CD4-positive, alpha-beta T cell treated with Interleukin-15 for 1 hour (primary cell): ENCODE results near the gene XYLT1.

Experiments used
- DNase-seq: peaks from one replicate; pipeline ENCODE4 v3.0.0-alpha.2; 2020

XYLT1 gene

DNA sequence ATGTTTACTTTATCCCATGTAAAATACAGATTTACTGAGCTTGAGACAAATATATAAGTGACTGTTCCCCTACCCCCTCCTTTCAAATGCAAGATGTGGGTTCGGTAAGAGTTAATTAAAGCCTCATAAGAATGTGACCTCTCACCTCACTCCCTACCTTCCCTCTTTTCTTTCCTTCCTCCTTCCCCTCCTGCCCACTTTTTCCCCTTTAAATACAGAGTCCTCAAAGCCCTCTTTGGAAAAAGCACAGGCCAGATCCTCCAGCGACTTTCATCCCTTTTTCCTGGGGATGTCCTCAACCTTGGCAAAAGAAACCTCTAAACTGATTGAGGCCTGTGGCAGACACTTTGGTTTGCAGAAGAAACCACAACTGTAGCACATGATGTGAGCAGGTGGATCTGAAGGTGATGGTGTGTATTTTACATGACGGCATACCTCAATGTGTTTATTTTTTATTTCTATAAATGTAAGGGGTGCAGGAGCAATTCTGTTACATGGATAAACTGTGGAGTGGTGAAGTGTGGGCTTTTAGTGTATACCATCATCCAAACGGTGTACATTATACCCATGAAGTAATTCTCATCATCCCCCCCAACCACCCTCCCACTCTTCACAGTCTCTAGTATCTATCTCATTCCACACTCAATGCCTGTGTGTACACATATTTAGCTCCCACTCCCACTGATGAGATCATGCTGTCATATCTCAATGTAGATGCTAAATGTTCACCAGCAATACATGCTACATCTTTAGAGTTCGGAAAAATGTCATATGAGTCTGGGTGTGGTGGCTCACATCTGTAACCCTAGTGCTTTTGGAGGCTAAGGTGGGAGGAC, 77.7 kb downstream of the XYLT1 start:
- DNase-seq, result no peak

DNA sequence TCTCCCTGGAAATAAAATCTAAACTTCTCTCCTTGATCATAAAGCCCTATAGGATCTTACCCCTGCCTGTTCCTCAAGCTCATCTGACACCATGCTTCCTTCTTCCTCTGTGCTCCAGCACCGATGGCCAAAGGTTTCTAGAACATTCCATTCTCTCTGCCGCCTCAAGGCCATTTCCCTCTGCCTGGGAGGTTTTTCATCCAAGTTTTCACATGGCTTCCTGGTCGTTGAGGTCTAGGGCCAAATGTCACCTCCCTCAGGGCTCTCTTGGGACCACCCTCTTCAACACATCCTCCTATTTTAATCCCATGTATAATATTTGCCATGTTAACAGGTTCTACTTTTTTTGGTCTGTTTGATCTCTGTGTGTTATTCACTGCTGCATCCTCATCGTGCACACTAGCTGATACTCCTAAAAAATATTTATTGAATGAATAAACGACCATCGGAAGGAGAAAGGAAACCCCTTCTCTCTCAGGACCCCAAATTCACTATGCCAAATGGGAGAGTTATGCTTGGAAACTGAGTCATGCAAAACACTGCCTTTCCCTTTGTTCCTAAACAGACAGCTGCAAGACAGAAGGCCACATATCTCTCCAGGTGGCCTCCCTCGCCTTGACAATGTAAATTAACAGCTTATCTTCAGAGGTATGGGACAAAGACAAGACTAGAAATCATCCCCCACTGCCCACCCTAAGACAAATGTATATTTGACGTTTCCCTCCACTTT, 78.5 kb downstream of the XYLT1 start:
- DNase-seq, result no peak

DNA sequence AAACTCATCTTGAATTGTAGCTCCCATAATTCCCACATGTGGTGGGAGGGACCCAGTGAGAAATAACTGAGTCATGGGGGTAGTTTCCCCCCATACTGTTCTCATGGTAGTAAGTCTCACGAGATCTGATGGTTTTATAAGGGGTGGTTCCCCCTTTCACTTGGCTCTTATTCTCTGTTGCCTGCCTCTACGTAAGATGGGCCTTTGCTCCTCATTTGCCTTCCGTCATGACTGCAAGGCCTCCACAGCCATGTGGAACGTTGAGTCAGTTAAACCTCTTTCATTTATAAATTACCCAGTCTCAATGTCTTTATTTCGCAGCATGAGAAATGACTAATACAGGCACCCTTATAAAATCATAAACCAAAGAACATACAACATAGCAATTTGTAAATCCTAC, 79.0 kb downstream of the XYLT1 start:
- no peak for DNase-seq

DNA sequence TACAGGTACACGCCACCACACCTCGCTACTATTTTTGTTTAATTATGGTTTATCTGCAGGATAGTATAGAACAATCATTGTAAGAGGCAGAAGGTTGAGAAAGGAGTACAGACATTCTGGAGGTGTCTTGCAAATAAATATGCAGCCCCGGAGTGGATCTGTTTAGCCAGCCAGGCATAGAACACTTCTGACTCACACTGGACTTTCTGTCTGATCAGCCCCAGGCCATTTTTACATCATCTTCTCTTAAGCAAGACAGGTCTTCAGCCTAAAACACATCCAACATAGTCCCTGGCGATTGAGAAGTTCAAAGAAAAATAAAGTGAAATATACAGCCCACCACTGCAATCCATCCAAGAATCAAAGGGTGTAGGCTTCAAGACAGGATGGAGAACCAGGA, 81.4 kb downstream of the XYLT1 start:
- no peak for DNase-seq

DNA sequence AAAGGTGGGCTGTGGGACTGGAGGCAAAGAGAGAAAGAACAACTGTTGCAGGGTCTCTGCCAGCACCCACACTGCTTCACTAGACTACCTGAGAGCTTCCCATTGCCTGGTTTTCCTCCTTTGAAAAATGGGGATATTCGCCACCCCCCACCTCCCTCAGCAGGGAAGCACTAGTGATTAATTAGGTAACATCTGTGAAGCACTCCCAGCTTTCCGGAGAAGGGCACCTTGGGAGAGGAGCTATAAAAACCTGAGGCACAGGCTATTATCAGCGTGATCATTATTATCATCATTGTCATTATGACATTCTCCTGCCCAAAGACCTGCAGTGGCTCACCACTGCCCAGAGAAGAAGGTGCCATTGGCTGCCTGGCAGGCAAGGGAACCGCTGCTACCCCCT, 83.5 kb downstream of the XYLT1 start:
- DNase-seq, result no peak

DNA sequence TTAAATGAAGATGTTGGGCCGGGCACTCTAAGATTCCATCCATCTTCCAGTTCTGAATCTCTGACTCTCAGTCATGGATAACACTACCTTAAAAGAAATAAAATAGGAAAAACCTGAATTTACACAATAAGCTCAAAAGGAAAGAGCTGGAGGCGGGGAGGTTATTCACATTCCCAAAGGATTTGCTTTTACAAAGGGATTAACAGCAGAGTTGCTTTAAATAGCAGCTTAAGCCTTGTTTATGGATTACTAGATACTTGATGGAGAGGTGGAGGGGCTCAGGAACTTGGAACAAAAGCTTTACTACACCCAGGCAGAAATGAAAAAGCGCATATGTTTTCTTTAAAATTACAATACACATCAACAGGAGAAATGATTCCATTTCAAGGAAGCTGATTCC, 84.5 kb downstream of the XYLT1 start:
- DNase-seq, result no peak

DNA sequence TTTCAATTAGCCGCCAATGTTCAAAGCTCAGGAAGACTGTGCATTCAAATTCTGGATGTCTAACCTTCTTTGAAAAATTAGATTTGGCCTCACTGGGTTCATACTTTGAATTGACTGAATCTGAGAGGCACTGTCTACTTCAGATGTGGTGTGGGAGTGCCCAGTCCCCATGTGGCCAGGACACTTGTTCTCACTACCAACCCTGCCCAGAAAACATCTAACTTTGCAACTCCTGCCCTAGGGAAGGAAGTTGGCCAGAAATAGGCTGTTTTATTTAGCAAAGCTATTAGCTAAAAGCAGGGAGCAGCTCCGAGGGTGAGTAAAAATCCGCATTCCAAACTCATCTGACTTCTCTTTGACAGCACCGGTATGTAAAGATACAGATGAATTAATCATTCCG, 86.3 kb downstream of the XYLT1 start:
- no peak for DNase-seq

DNA sequence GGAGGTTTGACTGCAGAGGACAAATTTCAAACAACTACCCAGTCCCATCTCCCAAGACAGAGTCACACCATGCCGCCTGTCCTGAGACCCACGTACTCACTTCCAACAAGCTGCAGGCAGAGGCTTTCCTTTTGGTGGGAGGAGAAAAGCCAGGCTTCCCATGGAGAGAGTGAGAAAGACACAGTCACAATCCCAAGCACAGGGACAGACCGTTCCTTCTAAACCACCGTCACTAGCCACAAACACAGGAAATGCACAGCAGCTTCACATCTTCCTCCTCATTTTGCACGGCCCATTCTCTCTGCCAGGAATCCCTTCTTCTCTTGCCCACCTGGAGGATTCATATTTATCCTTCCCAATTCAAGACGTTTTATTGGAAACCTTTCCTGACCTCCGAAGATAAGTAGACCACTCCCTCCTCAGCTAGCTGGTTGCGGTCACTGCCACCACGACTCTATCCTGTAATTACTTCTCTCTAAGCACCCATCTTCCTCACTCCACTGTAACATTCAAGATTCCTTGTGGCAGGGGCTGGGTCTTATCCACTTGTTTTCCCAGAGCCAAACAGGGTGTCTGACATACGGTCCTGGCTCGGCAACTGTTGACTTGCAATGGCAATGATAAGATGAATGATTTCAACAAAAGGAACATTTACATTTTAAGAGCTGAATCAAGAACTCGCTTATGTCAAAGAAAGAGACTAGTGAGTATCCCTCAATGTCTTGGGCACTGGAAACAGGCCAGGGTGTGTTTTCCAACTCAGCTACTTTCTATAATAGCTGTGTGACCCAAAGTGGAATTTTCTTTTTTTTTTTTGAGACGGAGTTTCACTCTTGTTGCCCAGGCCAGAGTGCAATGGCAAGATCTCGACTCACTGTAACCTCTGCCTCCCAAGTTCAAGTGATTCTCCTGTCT, 87.6 kb downstream of the XYLT1 start:
- DNase-seq, result no peak

DNA sequence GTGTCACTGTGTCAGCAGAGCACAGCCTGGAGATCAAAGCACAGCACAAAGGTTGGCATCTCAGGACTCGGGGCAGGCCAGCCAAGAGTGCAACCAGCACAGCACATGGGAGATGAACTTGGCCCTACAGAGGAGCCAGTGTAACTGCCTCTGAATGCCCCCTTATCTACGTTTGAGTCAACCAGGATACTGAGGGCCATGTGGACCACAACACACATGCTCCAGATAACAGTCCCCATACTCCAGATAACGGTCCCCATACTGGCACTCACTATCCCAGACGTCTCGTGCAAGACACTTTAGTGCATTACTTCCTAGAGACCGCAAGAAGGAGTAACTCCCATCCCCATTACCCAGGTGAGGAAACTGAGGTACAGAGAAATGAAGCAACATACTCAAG, 88.2 kb downstream of the XYLT1 start:
- no peak for DNase-seq

DNA sequence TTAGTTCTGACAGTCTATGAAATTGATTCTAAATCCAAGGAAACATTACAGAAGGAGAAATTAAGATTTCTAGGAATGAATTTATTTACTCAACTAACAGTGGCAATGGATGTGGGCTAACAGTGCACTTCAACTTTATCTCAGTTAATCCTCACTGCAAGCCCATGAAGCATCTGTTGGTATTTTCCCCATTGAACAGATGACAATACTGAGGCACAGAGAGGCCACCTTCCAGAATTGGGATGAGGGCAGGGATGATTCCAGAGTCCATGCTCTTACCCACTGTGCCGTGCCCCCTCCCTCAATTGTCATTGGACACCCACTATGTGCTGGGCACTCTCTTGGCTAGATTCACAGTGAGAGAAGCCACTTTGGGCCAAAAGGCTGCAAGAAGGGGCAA, 89.0 kb downstream of the XYLT1 start:
- DNase-seq, result no peak

DNA sequence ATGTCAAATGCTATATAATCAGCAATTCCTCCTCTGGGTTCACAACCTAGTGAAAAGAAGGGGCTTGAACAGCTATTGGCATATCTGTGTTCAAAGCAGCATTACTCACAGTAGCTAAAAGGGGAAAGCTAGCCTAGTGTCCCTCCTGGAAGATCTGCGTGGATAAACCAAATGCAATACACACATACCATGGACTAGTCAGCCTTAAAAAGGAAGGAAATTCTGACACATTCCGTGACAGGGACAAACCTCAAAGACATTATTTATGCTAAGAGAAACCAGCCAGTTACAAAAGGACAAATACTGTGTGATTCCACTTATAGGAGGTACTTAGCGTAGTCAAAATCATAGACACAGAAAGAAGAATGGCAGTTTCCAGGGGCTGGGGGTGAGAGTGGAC, 90.1 kb downstream of the XYLT1 start:
- DNase-seq, result no peak

DNA sequence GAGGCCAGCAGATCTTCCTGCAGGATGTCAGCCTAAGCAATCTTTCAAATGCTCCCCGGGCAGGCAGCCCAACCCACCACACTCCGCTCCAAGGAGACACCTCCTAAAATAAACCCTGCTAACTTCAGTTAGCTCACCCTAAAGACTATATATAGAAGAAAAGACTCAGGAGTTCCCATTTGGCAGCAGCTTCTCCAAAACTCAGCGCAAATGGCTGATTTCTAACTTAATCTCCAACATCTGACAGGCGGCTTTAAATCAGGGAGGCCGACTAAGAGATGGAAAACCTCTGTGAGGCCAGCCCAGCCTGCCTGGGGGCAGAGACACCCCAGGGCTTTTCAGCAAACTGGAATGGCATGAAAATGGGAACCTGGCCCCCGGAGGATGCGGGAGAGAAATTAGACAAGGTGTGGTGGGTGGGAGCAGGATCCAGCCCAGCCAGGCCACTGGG, 91.6 kb downstream of the XYLT1 start:
- DNase-seq, result no peak

DNA sequence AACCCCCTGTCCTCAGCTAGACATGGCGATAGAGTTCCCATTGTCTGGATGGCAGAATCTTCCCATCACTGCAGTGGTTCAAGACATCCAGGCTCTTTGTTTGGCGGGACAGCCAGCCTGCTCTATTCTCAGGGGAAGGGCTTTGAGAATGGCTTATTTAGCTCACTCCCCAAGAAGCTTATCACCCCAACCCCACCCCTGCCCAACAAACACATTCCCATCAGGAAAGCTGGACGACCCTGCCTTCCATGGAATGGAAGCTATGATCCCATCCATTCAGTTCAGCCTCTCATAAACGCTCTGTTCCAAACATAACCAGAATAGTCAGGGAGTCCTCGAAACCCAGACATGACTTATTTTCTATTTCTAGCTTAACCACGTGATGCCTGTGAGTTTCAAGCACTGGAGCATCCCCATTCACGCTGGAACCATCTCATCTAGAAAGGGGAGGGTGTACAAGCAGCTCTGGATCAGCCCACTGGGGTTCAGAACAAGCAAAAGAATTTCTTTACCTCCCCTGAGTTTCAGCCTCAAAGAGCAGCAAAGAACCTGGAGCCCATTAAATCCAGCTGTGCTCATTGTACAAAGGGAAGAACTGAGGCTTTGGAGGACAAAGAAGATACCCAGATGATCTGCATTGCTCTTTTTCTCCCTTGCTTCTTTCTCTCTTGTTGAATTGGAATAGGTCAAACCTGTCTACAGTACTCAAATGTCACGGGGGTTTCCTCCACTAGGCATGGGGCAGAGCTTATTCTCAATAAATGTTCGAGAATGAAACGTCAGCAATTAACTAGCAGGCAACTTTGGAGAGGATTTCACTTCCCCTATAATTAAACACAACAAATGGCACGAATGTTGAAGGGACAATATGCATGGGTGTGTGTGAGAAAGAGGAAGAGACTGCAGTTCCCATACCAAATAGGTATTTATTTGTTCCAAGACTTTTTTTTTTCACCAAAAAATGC, 93.1 kb downstream of the XYLT1 start:
- DNase-seq, result peak; percentile 59

DNA sequence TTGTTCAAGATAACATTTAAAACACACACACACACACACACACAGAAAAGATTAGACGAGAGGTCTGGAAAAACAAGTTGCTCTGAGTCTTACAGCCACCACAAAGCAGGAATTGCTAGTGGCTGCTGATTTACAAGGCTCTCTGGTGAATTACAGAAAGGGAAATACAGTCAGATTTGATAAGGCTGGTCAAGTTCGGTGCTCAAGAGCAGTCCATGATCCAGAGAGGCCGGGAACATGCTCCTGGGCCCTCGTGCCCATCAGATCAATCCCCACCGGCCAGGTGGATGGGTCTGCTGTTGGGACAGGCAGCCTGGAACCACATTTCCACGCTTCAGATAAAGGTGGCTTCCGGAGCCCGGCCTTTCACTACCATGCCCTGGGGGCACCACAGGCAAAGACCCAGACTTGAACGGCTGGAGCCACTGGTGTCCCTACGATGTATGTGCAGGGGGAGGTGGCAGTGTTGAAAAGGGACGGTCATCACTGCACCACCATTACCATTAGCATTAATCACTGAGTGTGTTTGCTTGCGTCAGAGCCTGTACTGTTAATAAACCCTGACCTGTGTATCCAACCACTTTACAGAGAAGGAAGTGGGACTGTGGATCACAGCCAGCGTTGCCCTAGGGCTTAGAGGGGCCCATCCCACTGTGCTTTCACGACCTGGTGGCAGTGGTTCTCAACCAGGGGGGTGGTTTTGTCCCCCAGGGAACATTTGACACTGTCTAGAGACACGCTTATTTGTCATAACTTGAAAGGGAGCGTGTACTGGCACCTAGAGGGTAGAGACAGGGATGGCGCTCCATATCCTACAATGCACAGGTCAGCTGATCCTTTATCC, 95.1 kb downstream of the XYLT1 start:
- DNase-seq, result peak; percentile 62

DNA sequence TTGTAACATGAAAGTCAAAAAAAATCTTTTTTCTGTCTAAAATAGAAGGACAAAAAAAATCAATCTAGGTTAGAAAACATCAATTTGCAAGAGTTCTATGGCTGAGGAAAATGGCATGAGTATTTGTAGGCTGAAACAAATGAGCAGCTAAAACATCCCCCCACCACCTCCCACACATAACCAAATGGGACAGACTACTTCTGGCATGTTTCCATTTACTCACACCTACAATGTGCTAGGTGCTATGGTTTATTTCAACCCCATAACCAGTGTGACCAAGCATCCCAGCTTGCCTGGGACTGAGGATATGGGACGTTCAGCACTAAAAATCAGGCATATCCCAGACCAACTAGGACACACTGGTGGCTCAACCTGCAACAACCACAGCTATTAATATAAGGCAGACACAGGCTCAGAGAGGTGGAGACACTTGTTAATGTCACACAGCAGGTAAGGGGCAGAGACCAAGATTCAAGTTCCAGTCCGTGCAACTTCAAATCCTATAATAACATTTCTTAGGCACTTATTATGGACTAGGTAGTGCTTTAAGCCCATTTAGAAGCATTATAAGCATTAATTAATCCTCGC, 96.0 kb downstream of the XYLT1 start:
- no peak for DNase-seq

DNA sequence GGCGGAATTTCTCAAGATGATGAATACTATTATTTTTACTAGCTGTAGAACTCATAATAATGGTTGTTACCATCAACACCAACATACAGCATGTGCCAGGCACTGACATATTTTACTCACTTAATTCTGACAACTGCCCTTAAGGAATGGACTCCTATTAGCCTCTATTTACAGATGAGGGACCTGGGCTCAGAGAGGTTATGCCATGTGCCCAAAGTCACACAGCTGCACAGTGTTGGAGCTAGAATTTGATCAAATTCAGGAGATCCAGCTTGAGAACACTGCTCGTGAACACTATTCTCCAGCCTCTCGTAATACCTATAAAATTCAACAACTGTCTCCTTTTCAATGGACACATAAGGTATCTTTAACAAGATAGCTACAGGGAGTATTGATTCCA, 97.2 kb downstream of the XYLT1 start:
- no peak for DNase-seq

DNA sequence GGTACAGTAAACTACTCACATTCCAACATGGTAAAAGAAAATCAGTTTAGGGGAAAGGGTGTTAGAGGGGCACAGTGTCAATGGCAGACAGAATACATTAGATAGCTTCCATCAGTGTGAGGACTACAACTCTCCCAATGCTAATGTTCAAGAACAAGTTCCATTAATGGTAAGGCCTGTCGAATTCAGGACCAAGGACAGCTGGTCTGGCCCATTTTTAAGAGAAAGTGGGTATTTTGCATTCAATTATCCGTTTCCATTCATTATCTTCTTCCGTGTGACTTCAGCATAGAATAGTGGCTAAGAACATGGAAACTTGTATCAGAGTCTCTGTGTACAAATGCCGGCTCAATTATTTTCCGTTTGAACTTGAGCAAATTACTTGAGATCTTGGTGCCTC, 98.4 kb downstream of the XYLT1 start:
- no peak for DNase-seq

DNA sequence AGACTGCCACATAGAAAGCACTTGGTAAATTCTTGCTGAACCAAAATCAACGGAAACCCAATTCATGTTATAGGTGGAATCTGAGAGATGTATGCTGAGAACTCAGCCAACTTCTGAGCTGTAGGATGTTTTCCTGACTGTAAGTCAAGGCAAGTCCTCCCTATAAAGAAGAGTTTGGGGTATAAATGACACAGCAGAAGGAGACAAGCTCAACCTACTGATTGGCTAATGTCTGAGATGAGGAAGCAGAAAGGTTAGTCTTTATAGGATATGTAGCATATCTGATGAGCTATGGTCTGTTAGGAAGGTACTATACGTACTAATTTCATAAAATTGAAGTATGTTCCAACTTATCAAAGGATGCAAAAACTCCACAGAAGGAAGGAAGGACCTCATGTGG, 99.5 kb downstream of the XYLT1 start:
- DNase-seq, result no peak

DNA sequence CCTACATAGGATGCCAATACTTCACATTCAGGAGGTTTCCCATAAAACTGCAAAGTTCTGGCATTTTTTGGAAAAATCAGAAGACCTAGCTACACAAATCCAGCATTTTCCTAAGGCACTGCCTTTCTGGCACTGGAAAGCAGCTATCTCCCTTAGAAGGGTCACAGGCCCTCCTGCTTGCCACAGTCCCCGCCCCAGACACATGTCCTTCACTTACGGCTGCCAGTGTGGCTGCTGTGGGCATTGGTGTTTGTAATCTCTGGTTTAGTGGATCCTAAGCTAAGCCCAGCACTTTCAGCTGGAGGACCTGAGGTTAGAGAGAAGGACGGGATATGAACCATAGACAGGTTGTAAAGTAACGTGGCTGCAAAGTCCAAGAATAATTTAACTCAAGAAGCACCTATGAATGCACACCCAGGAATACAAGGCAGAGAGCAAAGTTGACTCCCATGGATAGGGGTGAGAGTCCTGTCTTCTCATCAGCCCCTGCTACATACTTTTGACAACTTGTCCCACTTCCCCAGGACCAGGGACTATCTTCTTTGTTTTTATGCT, 100.0 kb downstream of the XYLT1 start:
- no peak for DNase-seq

DNA sequence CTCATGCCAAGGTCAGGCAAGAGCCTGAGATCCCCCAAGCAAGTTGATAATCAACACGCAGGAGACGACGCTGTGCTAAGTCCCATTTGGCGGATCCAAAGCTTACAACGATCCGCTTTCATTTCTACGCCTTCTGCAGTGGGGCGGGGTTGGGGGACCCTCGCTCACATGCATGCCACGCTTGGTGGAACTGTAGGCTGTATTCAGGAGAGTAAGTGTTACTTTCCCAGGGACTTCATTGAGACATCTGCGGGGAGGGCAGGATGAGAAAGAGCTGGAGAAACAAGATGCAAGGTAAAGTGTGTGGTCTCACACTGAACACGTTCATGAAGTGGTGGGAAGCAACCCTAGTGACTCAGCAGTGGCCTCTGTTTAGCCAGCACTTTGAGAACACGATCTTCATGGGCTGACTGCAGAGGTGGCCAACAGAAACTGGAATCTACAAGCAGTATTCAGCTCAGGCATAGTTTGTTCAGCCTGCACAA, 100.5 kb downstream of the XYLT1 start:
- DNase-seq, result no peak
